KMS-11 (cell line): ENCODE measurements around the gene AKNA.

Source experiments
- H2AFZ ChIP-seq: fragments of 200-600 bp; sonication (generic); 2 replicates; pipeline ENCODE4 v1.6.1; 2016; ENCODE audit warnings: antibody characterized with exemption, mixed run types, low read depth
- H3K27ac ChIP-seq: fragments of 200-600 bp; sonication (generic); 2 replicates; pipeline ENCODE4 v1.6.1; 2016; ENCODE audit warnings: mild to moderate bottlenecking, mixed run types
- H3K27me3 ChIP-seq: fragments of 200-600 bp; sonication (generic); 2 replicates; pipeline ENCODE4 v1.6.1; 2017; ENCODE audit warnings: mild to moderate bottlenecking, low read depth, mixed run types, moderate library complexity; ENCODE audit not compliant: insufficient read depth
- H3K36me3 ChIP-seq: fragments of 200-600 bp; sonication (generic); 2 replicates; pipeline ENCODE4 v1.6.1; 2017; ENCODE audit warnings: mild to moderate bottlenecking, mixed run types; ENCODE audit not compliant: insufficient read depth
- H3K4me1 ChIP-seq: fragments of 200-600 bp; sonication (generic); 2 replicates; pipeline ENCODE4 v1.6.1; 2016; ENCODE audit warnings: mild to moderate bottlenecking, low read depth, mixed run types; ENCODE audit not compliant: poor library complexity, severe bottlenecking
- H3K4me2 ChIP-seq: fragments of 200-600 bp; sonication (generic); 2 replicates; pipeline ENCODE4 v1.7.0; 2016; ENCODE audit warnings: mild to moderate bottlenecking, mixed run types
- H3K4me3 ChIP-seq: fragments of 200-600 bp; sonication (generic); IDR thresholded peaks from 2 replicates; pipeline ENCODE4 v1.6.1; 2017; ENCODE audit warnings: low read depth, low read length, mixed read lengths; ENCODE audit not compliant: insufficient read depth
- H3K79me2 ChIP-seq: fragments of 200-600 bp; sonication (generic); 2 replicates; pipeline ENCODE4 v1.6.1; 2016; ENCODE audit warnings: low read depth, mixed run types; ENCODE audit not compliant: insufficient read depth
- H3K9ac ChIP-seq: fragments of 200-600 bp; sonication (generic); 2 replicates; pipeline ENCODE4 v1.6.1; 2016; ENCODE audit warnings: mild to moderate bottlenecking, mixed run types
- H4K20me1 ChIP-seq: fragments of 200-600 bp; sonication (generic); 2 replicates; pipeline ENCODE4 v1.6.1; 2016; ENCODE audit warnings: mild to moderate bottlenecking, mixed run types; ENCODE audit not compliant: insufficient read depth
- CTCF ChIP-seq: fragments of 200-600 bp; sonication (generic); conservative IDR thresholded peaks from 2 replicates; pipeline ENCODE4 v1.6.1; 2017; ENCODE audit warnings: low read depth, mild to moderate bottlenecking, antibody characterized with exemption, low read length, moderate library complexity, mixed read lengths

AKNA gene

GRCh38 chr9:114291886-114292590 is 95.7 kb downstream of the AKNA start:
- Histone ChIP-seq H3K36me3 (no peaks in the 10 kb centered on the region), H4K20me1 (no peaks in the 10 kb centered on the region), H2AFZ (no peak overlapping the region), H3K27ac (no peak overlapping the region), H3K79me2 (no peaks in the 10 kb centered on the region), H3K4me1 (no peaks in the 10 kb centered on the region), H3K4me3 (no peak overlapping the region), H3K4me2 (no peak overlapping the region), H3K27me3 (no peaks in the 10 kb centered on the region), H3K9ac (no peak overlapping the region)
- TF ChIP-seq CTCF: no peak

GRCh38 chr9:114291064-114291474 is 96.7 kb downstream of the AKNA start:
- TF ChIP-seq CTCF: peak; percentile 97
- Histone ChIP-seq H4K20me1 (no peaks in the 10 kb centered on the region), H3K4me3 (no peak overlapping the region), H3K27ac (no peak overlapping the region), H3K36me3 (no peaks in the 10 kb centered on the region), H2AFZ (no peak overlapping the region), H3K4me2 (no peak overlapping the region), H3K79me2 (no peaks in the 10 kb centered on the region), H3K4me1 (no peaks in the 10 kb centered on the region), H3K27me3 (no peaks in the 10 kb centered on the region), H3K9ac (no peak overlapping the region)

- H3K36me3 ChIP-seq: no peaks in the 10 kb centered on the region
- H4K20me1 ChIP-seq: no peaks in the 10 kb centered on the region
- H3K9ac ChIP-seq: no peak overlapping the region
- no peaks in the 10 kb centered on the region for H3K79me2 ChIP-seq
- no peak overlapping the region for H3K27ac ChIP-seq
- H3K4me1 ChIP-seq: no peaks in the 10 kb centered on the region
- H3K27me3 ChIP-seq: no peaks in the 10 kb centered on the region
- no peak overlapping the region for H3K4me3 ChIP-seq
- no peak overlapping the region for H2AFZ ChIP-seq
- no peak overlapping the region for H3K4me2 ChIP-seq
- no peak for TF ChIP-seq CTCF
Observed at GRCh38 chr9:114290561-114290986, 97.2 kb downstream of the AKNA start.

GRCh38 chr9:114289571-114290481 is 98.0 kb downstream of the AKNA start:
- no peak overlapping the region for H2AFZ ChIP-seq
- no peak overlapping the region for H3K27ac ChIP-seq
- H3K4me3 ChIP-seq: no peak overlapping the region
- H3K79me2 ChIP-seq: no peaks in the 10 kb centered on the region
- no peak overlapping the region for H3K9ac ChIP-seq
- H3K27me3 ChIP-seq: no peaks in the 10 kb centered on the region
- no peaks in the 10 kb centered on the region for H4K20me1 ChIP-seq
- no peak for TF ChIP-seq CTCF
- no peaks in the 10 kb centered on the region for H3K36me3 ChIP-seq
- H3K4me1 ChIP-seq: no peaks in the 10 kb centered on the region
- no peak overlapping the region for H3K4me2 ChIP-seq
